ENCODE results near the gene ARHGDIA. TPM values are rescaled to one million over a fixed set of nuclear protein-coding genes. Genes with fewer than 3 reads are reported as not detected.

ARHGDIA gene
- total RNA-seq, 4 donors from 2014 or later, result 31.2 to 350 (median 55.1) TPM

GRCh38 chr17:81822996-81823819, 47.9 kb downstream of the ARHGDIA start:
- intact Hi-C loops (cut with DNase I; ENCODE audit: low total_unique reads), result no loop called here
- H3K4me3 ChIP-seq, result no peak overlapping the region
- TF ChIP-seq POLR2A (IDR thresholded peaks at IDR 0.05) (no peak), CTCF (IDR thresholded peaks at IDR 0.05) (no peak)
- no peaks in the 10 kb centered on the region for H3K27me3 ChIP-seq
- H3K27ac ChIP-seq, result no peak overlapping the region
- H3K9me3 ChIP-seq, result no peaks in the 10 kb centered on the region
- no peaks in the 10 kb centered on the region for H3K4me1 ChIP-seq
- no peaks in the 10 kb centered on the region for H3K36me3 ChIP-seq
- DNase-seq, result no peak

GRCh38 chr17:81822312-81822637, 48.9 kb downstream of the ARHGDIA start:
- Histone ChIP-seq H3K27ac (no peak overlapping the region), H3K36me3 (no peaks in the 10 kb centered on the region), H3K4me1 (no peaks in the 10 kb centered on the region), H3K4me3 (no peak overlapping the region), H3K9me3 (no peaks in the 10 kb centered on the region), H3K27me3 (no peaks in the 10 kb centered on the region)
- no peak for TF ChIP-seq CTCF (IDR thresholded peaks at IDR 0.05)
- TF ChIP-seq POLR2A (IDR thresholded peaks at IDR 0.05), result no peak
- no peak for DNase-seq
- intact Hi-C loops (cut with DNase I; ENCODE audit: low total_unique reads), result no loop called here

GRCh38 chr17:81821603-81822311, 49.4 kb downstream of the ARHGDIA start:
- H3K4me1 ChIP-seq, result no peaks in the 10 kb centered on the region
- TF ChIP-seq CTCF (IDR thresholded peaks at IDR 0.05), result peak; percentile 8 to 61 (median 34)
- TF ChIP-seq POLR2A (IDR thresholded peaks at IDR 0.05), result no peak
- no peaks in the 10 kb centered on the region for H3K27me3 ChIP-seq
- DNase-seq, result peak; percentile 55 to 58
- H3K36me3 ChIP-seq, result no peaks in the 10 kb centered on the region
- H3K9me3 ChIP-seq, result no peaks in the 10 kb centered on the region
- intact Hi-C loops (cut with DNase I; ENCODE audit: low total_unique reads), result no loop called here
- H3K4me3 ChIP-seq, result no peak overlapping the region
- no peak overlapping the region for H3K27ac ChIP-seq

- Histone ChIP-seq H3K4me3 (no peak overlapping the region), H3K4me1 (no peaks in the 10 kb centered on the region), H3K9me3 (no peaks in the 10 kb centered on the region), H3K27me3 (no peaks in the 10 kb centered on the region), H3K36me3 (no peaks in the 10 kb centered on the region), H3K27ac (no peak overlapping the region)
- intact Hi-C loops (cut with DNase I; ENCODE audit: low total_unique reads), result no loop called here
- DNase-seq, result no peak
- TF ChIP-seq CTCF (IDR thresholded peaks at IDR 0.05) (no peak), POLR2A (IDR thresholded peaks at IDR 0.05) (no peak)
Measured at GRCh38 chr17:81821147-81821546, 50.0 kb downstream of the ARHGDIA start.

GRCh38 chr17:81819708-81820107, 51.4 kb downstream of the ARHGDIA start:
- no peaks in the 10 kb centered on the region for H3K27me3 ChIP-seq
- no peaks in the 10 kb centered on the region for H3K4me1 ChIP-seq
- no peak overlapping the region for H3K4me3 ChIP-seq
- H3K27ac ChIP-seq, result no peak overlapping the region
- intact Hi-C loops (cut with DNase I; ENCODE audit: low total_unique reads), result no loop called here
- no peaks in the 10 kb centered on the region for H3K36me3 ChIP-seq
- no peaks in the 10 kb centered on the region for H3K9me3 ChIP-seq
- TF ChIP-seq CTCF (IDR thresholded peaks at IDR 0.05), result no peak
- no peak for TF ChIP-seq POLR2A (IDR thresholded peaks at IDR 0.05)
- DNase-seq, result no peak
